Measurements from ENCODE around the gene ARL2.

The ARL2 gene

DNA sequence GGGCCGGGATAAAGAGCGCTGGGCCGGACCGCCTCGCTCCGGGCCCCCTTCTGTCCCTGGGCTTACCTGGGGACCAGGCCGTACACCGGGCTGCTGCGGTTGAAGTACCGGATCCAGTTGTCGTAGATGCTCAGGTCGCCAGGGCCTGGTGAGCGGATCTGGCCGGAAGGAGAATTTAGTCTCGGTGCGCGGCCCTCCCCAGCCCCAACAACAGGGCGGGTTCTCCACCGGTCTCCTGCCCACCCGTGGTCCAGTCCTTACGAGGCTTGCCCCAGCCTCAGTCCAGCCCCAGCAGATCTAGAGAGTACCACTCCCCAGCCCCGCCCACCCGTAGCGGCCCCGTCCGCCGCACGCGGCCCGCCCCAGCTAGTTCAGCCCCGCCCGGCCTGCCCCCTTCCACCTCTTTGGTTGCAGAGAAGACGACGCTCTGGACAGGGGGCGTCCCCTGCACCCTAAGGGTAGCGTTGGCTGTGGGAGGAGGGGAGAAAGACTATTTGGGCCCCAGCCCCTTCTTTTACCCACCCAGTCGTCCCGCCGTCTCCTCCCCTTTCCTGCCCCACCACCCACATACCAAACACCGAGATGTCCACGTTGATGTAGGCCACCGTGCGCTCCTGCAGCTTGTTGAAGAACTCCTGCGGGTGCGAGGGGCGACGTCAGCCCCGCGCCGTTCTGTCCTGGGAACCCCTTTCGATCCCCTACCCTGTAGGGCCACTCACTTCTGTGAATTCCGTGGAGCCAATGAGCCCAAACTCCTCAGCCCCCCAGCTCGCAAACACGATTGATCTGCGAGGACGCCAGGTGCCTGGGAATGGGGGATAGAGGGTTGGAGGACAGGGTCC lies 33.8 kb downstream of the ARL2 start:
- DNase-seq (ENCODE audit: low read depth in 2 of 2), result no peak

DNA sequence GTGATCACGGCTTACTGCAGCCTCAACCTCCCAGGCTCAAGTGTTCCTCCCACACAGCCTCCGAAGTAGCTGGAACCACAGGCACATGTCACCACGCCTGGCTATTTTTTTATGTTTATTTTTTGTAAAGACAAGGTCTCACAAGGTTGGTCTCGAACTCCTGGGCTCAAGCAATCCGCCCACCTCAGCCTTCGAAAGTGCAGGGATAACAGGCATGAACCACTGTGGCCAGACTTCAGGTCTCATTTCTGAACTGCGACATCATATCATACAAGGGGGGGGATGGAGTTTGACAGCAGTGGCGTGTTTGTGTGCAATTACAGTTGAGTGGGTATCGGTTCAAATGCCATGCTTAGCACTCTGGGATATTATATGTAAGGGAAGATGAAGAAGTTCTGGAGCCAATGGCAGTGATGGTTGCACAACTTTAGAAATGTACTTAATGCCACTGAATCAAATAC lies 37.5 kb downstream of the ARL2 start:
- DNase-seq (ENCODE audit: low read depth in 2 of 2), result no peak

DNA sequence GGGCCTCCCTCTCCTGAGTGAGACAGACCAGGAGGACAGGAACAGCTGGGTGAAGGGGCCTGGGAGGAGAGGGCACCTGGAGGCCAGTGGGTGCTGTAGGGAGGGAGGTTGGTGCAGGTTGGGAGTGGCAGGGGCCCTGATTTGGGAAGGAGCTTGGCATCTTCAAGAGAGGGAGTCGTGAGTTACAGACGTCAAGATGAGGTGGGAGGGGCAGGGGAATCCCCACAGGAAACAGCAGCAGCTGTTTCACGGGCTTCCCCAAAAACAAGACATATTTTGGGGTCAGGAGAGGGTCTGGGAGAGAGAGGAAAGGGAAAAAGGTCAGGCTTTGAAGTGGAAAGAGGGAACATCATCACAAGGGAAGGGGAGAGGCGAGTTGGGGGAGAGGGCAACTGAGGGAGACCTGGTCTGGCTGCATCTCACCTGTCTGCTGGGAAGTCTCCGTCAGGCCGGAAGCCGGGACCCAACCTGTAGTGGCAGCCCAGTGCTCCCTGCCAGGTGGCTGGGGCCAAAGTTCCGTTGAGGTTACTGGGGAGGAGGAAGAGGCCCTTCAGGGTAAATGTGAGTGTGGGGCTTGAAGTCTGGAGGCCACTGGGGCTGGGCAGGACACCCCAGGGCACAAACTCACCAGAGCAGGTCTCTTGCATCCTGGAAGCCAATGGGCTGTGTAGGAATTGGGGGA lies 40.0 kb downstream of the ARL2 start:
- DNase-seq (ENCODE audit: low read depth in 2 of 2), result no peak

DNA sequence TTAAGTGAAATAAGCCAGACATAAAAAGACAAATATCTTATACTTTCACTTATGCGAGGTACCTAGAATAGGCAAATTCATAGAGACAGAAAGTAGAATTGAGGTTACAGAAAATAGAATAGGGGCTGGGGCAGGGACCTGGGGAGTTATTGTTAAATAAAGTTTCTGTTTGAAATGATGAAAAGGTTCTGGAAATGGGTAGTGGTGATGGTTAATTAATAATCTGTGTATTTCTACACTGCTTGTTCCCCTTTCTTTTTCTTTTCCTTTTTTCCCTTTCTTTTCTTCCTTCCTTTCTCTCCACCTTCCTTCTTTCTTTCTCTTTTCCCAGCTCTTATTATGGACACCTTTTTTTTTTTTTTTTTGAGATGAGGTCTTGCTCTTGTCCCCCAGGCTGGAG lies 41.6 kb downstream of the ARL2 start:
- no peak for DNase-seq (ENCODE audit: low read depth in 2 of 2)

DNA sequence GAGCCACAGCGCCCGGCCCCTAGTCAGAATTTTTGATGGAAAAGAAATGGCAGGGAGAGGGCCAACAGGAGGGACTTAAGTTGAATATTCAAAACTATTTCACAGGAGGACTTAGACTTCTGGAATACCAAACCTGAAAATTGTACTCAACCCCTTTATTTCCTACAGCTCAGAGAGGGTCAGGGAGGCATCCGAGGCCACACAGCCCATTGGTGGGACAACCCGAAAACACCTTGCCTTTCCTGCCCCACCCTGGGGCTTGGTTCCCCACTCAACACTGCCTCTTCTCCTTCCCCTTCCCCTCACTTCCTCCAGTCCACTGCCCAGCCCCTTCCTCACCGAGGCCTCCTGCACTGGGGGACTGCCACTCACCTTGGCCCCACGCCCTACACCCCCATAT lies 43.0 kb downstream of the ARL2 start:
- no peak for DNase-seq (ENCODE audit: low read depth in 2 of 2)

DNA sequence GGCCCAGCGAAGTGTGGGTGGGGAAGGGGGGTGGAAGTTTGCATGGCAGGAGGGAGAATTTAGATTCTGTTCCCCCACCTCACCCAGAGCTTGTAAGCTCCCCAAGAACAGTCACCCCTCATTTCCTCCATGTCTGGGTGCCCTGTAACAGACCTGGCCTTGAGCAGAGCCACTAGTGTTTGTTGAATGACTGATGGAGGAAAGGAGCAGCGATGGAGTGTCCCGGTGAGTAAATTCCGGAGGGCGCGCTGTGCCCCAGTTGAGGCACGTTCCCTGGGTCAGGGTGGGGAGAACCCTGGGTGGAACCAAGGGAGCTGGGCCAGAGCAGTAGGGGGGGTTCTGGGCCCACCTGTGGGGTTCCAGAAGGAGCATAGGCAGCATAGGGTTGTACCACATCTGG lies 43.6 kb downstream of the ARL2 start:
- DNase-seq (ENCODE audit: low read depth in 2 of 2), result no peak

DNA sequence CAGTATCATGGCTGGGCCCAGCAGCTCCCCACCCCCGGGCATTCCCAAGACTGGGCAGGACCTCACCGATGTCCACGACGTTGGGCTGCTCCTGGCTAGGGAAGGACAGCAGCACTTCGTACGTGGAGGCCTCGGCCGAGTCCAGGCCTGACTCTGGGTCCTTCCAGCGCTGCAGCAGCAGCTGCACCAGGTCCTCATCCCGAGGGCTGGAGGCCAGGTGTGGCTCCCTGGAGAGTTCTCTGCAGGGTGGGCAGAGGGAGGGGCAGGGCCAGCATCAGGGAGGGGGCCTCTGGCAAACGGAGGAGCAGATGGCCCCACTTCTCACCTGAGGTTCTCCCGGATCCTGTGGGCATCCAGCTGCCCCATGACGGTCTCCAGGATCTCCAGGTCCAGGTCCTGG lies 44.1 kb downstream of the ARL2 start:
- DNase-seq (ENCODE audit: low read depth in 2 of 2), result no peak

DNA sequence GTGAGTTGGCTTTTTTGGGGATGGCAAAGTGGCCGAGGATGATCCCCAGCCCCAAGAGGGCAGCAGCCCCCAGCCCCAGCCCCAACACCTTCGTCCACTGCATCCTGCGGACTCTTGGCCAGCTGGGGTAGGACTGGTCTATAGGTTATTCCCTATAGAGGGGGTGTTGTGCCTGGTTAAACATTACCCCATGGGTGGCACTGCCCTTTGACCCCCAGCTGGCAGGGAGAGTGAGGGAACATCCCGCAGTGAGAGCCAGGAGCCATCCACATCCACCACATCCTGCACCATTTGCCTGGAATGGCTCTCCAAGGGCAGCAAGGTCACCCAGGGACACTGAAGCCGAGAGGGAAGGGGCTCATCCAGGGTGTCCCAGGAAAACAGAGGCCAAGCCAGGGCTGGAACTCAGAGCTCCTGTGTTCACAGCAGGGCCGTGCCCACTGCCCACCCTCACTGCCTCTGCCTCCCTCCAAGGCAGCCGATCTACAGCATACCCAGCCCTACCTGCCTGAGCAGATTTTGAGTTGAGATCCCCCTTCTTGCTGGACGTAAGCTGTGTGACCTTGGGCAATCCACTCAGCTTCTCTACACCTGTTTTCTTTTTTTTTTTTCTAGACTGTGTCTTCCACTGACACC lies 44.6 kb downstream of the ARL2 start, which contains the start of gene NAALADL1:
Gene NAALADL1 (minus strand): TSS at position 135 of the 636 bp plus-strand sequence. CDS start 32 bp downstream, at position 103.
- no peak for DNase-seq (ENCODE audit: low read depth in 2 of 2)

DNA sequence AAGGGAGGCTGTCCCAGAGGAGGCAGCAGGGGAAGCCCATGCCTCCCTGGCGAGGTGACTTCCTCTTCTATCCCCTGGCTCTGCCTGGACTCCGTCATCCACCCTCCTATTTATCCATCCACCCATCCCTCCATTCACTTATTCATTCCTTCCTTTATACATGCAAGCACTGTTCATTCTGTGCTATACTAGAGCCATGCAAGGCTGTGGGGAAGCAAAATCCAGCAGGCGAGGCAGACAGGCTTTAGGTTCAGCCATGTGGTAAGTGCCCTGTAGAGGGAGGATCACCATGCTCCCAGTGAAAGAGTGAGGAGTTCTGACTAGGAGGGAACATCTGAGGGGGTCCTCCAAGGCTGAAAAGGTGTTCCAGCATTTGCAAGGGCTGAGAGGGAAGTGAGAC lies 45.6 kb downstream of the ARL2 start:
- DNase-seq (ENCODE audit: low read depth in 2 of 2), result no peak

DNA sequence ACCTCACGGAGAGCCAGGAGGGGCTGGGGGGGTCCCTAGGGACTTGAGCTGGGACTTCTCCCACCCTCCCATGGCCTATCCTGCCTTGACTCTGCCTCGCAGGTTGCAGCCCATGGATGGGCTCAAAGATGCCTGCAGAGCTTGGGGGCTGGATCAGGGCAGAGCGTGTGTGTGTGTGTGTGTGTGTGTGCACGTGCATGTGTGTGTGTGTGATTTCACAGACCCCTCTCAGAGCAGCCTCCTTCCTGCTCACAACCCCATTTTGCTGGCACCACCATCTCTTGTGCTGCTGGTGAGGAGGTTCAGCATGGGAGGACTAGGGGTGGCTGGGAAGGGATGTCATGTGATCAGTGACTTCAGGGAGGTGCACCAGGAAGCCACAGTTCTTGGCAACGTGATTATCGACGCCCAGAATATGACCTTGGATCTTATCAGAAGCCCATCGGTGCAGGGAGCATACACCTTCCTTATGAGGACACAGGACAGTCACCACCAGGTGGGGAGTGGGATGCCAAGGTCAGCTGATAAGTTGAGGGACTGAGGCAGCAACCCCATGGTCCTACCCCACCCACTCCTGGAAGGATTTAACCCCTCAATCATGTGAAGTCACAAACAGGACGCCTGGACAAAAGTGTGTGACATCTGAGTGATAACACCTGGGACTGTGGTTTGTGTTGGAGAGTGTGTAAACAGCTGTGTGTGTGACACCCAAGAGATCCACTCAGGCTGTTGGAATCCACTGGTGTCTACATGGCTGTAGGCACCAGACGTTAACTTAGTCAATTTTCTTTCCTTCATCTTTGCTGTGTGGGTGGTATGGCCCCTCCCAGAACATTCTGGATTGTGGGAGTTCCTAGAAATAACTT lies 46.2 kb downstream of the ARL2 start:
- no peak for DNase-seq (ENCODE audit: low read depth in 2 of 2)

DNA sequence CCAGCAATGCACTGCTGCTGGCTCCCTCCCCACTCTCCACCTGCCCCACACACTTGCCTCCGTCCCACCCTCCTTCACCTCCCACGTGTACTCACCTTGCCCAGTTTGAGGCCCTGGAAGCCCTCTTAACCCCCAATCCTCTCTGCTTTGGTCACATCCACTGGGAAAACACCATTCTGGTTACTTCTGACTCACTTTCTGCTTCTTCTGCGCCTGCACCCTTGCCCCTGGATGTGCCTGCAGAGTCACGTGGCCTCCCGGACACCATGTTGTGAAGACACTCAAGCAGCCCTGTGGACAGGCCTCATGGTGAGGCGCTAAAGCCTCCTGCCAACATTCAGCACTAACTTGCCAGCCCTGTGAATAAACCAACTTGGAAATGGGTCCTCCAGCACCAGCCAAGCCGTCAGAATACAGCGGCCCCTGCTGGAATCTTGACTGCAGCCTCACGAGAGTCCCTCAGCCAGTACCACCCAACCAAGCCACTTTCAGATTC lies 47.0 kb downstream of the ARL2 start:
- DNase-seq (ENCODE audit: low read depth in 2 of 2), result no peak

DNA sequence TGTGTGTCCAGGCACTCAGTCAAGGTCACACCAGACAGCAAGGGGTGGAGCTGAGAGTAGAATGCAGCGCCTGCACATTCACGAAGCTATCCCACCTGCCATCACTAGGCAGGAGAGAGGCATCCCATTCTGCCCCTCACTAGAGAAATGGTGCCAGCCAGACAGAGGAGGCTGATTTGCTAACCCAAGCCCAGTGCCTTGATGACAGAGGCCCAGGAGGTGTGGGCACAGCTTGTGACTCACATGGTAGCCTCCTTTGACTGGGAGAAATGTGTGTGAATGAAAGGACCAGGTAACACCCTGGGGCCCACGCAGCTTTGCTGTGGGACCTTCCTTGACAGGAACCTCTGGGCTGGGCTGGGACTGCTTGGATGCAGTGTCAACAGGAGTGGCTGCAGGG lies 49.6 kb downstream of the ARL2 start:
- DNase-seq (ENCODE audit: low read depth in 2 of 2), result no peak

DNA sequence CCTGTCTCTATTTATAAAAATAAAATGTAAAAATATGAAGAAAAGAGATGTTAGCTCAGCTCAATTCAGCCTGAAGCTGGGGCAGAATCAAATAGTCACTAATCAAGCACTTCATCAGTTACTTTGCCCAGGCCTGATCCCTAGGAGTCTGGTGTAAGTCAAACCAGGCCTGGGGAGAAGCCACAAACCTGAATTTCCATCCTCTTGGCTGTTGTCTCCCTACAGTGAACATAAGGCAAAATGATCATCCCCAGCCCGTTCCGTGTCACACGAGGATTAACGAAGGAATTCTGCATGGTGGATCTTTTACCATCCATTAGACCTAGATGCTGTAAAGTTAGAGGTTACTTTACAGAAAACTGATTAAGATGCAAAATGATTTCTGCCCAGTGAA lies 50.9 kb downstream of the ARL2 start:
- no peak for DNase-seq (ENCODE audit: low read depth in 2 of 2)

DNA sequence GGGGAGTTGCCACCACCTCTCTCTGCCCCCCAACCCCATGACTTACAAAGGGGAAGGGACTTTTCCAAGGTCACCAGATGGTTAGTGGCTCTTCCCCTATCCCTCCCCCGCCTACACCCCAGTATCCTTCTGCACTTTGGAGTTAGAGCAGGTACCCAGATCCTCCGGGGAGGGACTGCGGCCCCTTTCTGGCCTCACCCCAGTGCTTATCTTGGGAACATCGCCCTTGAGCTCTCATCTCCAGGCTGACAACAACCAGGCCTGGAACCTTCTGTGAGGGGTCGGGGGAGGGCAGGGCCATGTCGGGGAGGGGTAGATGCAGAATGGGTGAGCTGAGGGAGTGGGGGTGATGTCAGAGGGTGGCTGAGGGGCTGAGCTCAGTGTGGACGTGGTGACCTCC lies 51.9 kb downstream of the ARL2 start:
- no peak for DNase-seq (ENCODE audit: low read depth in 2 of 2)

DNA sequence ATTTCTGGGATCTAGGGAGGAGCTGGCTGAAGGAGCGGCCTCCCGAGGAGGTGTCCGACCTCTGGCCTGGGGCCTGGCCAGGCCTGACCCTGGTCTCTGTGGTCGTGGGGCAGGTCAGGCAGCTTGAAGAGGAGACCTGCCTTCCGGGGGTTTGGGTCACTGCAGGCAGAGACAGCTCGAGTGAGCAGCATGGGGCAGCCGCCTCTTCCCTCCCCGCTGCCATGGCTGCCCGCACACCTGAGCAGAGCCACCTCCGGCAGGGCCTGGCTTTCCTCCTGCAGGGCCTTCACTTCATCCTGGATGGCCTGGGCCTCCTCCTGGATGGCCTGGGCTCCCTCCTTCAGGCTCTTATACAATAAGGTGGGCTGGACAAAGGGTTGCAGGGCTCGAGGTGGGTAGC lies 52.4 kb downstream of the ARL2 start:
- DNase-seq (ENCODE audit: low read depth in 2 of 2), result no peak

DNA sequence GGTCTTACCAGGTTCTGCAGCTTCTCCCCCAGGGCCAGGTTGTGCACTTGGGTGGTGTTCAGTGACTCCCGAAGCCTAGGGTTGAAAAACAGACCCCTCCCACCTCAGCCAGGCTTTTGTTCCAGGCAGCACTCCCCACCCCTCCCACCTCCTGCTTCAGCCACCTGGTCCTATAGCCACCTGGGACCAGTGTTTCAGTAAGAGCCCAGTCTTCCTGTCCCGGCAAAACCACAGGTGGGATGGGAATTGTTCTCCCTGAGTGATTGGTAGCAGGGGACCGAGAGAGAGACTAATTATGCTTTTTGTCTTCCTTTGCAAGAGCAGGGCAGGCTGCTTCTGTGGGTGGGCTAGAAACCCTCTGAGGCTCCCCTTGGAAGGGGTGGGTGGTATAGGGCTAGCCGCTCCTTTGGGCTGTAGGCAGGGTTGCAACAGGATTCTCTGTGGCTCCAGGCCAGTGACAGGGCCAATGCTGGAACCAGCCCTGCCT lies 52.9 kb downstream of the ARL2 start:
- DNase-seq (ENCODE audit: low read depth in 2 of 2), result no peak

DNA sequence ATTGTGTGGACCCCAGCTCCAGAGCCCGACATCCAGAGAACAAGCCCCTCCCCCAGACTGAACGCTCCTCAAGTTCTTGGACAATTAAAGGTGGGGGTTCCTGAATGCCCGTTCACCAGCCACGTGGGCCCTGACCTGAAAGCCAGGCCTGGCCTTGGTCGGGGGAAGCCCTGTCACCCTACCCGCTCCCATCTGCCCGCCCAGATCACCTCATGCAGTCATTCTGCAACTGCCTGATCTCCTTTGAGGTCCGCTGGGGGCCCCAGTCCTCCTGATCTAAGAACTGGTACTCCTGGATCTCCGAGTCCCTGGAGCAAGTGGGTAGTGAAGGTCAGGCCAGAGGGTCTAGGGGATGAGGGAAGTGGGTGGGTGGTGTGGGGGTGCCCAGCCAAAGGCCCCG lies 53.5 kb downstream of the ARL2 start:
- no peak for DNase-seq (ENCODE audit: low read depth in 2 of 2)

DNA sequence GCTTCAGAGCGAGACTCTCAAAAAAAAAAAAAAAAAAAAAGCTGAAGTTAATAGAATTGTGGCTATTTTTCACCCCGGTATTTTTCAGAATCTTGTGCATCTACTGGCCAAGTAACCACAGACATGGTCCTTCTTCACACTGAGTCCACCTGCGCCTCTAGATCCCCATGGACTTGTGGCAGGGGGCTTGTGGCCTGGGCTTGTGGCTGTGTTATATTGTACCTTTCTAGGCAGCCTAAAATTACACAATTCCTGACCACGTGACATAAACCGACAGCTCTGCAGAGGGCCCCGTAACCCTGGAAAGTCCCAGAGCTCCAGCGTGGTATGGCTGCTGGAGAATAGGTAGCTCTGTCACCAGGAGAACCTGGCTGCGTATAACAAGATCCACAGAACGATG lies 55.3 kb downstream of the ARL2 start:
- no peak for DNase-seq (ENCODE audit: low read depth in 2 of 2)

Data from stimulated activated CD8-positive, alpha-beta memory T cell treated with anti-CD3 and anti-CD28 coated beads, Interleukin-7, amount 100 ng/mL, for 1 hour (primary cell).